DND-41 (cell line): Measurements from ENCODE around the gene C6orf89.

ENCODE experiments used
- ATAC-seq: fragments of 200-7000 bp; cut with Tn5 transposase; 3 replicates; pipeline ENCODE4 v1.9.1; 2021; ENCODE audit warnings: low read depth; ENCODE audit not compliant: insufficient read depth
- DNase-seq: peaks from one replicate; pipeline ENCODE4 v3.0.0-alpha.2; 2020
- H2AFZ ChIP-seq: 2 replicates; pipeline ENCODE4 v1.6.0; 2012; ENCODE audit warnings: low read depth, low read length
- H3K27ac ChIP-seq: 2 replicates; pipeline ENCODE4 v1.5.1; 2012; ENCODE audit warnings: low read length, inconsistent platforms
- H3K27me3 ChIP-seq: fragments of 200-600 bp; sonication (generic); 2 replicates; pipeline ENCODE4 v1.6.0; 2012; ENCODE audit warnings: low read length, mild to moderate bottlenecking, inconsistent platforms; ENCODE audit not compliant: insufficient read depth, poor library complexity
- H3K36me3 ChIP-seq: 2 replicates; pipeline ENCODE4 v1.5.1; 2012; ENCODE audit warnings: low read length, inconsistent platforms; ENCODE audit not compliant: insufficient read depth
- H3K4me1 ChIP-seq: 2 replicates; pipeline ENCODE4 v1.5.1; 2012; ENCODE audit warnings: mild to moderate bottlenecking, low read length; ENCODE audit not compliant: insufficient read depth
- H3K4me2 ChIP-seq: 2 replicates; pipeline ENCODE4 v1.6.0; 2012; ENCODE audit warnings: mild to moderate bottlenecking, moderate library complexity, low read length, inconsistent platforms; ENCODE audit not compliant: insufficient read depth
- H3K4me3 ChIP-seq, 2 experiments: fragments of 200-600 bp in 1 of 2; shearing (Covaris generic) in 1 of 2; 2 replicates each; pipeline ENCODE4 v1.5.1; 2012 to 2016; ENCODE audit warnings: inconsistent platforms in 2 of 2, low read length in 2 of 2, mild to moderate bottlenecking in 2 of 2, low read depth in 1 of 2, moderate library complexity in 1 of 2
- H3K79me2 ChIP-seq: 2 replicates; pipeline ENCODE4 v1.6.0; 2012; ENCODE audit warnings: low read length, inconsistent platforms; ENCODE audit not compliant: insufficient read depth
- H3K9ac ChIP-seq: 2 replicates; pipeline ENCODE4 v1.6.0; 2012; ENCODE audit warnings: low read depth, mild to moderate bottlenecking, inconsistent platforms, low read length, moderate library complexity
- H3K9me3 ChIP-seq: 2 replicates; pipeline ENCODE4 v1.5.1; 2012; ENCODE audit warnings: low read length, moderate library complexity, mild to moderate bottlenecking, inconsistent platforms; ENCODE audit not compliant: insufficient read depth, severe bottlenecking
- H4K20me1 ChIP-seq: 2 replicates; pipeline ENCODE4 v1.6.0; 2012; ENCODE audit warnings: low read length; ENCODE audit not compliant: insufficient read depth
- EZH2 ChIP-seq: IDR thresholded peaks from 3 replicates; pipeline ENCODE4 v1.6.1; 2012; ENCODE audit warnings: borderline replicate concordance, low read depth, mild to moderate bottlenecking, moderate library complexity, low read length, inconsistent platforms; ENCODE audit not compliant: severe bottlenecking
- TF ChIP-seq, protein P1 (sequence below): IDR thresholded peaks from 2 replicates; pipeline ENCODE4 v1.5.1; 2012; ENCODE audit warnings: borderline replicate concordance, low read length, moderate library complexity, mild to moderate bottlenecking; ENCODE audit not compliant: poor library complexity, severe bottlenecking; ENCODE audit errors: extremely low read depth

C6orf89 gene

DNA sequence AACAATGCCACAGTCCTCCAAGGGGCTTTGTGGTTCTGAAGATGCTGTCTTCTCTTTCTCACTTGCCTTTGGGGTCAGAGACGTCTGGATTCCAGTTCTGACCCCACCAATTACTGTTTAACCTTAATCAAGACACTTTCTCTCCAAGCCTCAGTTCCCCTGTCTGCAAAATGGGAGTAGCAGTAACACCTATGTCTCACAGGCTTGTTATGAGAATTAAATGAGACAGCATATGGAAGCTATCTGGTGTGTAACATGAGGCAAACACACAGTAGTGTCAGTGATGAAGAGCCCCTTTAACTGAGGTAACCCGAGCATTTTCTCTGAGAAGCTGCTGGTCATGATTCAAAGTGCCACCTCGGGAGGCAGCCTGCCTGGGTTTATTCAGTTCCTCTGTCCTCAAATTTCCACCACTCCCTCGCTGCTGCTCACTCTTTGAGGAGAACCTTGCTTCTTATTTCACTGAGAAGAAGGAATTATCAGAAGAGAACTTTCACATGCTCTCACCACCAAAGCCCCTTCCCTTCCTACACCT lies 22.8 kb upstream of the C6orf89 start:
- no peak overlapping the region for H3K27ac ChIP-seq
- no peaks in the 10 kb centered on the region for H3K27me3 ChIP-seq
- peaks cover 91% of the 10 kb centered on the region for H3K36me3 ChIP-seq
- peaks cover 18% of the 10 kb centered on the region for H3K4me1 ChIP-seq
- H3K9ac ChIP-seq, result no peak overlapping the region
- H2AFZ ChIP-seq, result no peak overlapping the region
- H3K9me3 ChIP-seq, result no peaks in the 10 kb centered on the region
- H4K20me1 ChIP-seq, result peaks cover 55% of the 10 kb centered on the region
- ATAC-seq (no peak), DNase-seq (no peak)
- no peak for TF ChIP-seq EZH2
- TF ChIP-seq, protein P1, sequence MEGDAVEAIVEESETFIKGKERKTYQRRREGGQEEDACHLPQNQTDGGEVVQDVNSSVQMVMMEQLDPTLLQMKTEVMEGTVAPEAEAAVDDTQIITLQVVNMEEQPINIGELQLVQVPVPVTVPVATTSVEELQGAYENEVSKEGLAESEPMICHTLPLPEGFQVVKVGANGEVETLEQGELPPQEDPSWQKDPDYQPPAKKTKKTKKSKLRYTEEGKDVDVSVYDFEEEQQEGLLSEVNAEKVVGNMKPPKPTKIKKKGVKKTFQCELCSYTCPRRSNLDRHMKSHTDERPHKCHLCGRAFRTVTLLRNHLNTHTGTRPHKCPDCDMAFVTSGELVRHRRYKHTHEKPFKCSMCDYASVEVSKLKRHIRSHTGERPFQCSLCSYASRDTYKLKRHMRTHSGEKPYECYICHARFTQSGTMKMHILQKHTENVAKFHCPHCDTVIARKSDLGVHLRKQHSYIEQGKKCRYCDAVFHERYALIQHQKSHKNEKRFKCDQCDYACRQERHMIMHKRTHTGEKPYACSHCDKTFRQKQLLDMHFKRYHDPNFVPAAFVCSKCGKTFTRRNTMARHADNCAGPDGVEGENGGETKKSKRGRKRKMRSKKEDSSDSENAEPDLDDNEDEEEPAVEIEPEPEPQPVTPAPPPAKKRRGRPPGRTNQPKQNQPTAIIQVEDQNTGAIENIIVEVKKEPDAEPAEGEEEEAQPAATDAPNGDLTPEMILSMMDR, result no peak
- H3K4me3 ChIP-seq, result no peak overlapping the region
- no peak overlapping the region for H3K4me2 ChIP-seq
- peaks cover 95% of the 10 kb centered on the region for H3K79me2 ChIP-seq

DNA sequence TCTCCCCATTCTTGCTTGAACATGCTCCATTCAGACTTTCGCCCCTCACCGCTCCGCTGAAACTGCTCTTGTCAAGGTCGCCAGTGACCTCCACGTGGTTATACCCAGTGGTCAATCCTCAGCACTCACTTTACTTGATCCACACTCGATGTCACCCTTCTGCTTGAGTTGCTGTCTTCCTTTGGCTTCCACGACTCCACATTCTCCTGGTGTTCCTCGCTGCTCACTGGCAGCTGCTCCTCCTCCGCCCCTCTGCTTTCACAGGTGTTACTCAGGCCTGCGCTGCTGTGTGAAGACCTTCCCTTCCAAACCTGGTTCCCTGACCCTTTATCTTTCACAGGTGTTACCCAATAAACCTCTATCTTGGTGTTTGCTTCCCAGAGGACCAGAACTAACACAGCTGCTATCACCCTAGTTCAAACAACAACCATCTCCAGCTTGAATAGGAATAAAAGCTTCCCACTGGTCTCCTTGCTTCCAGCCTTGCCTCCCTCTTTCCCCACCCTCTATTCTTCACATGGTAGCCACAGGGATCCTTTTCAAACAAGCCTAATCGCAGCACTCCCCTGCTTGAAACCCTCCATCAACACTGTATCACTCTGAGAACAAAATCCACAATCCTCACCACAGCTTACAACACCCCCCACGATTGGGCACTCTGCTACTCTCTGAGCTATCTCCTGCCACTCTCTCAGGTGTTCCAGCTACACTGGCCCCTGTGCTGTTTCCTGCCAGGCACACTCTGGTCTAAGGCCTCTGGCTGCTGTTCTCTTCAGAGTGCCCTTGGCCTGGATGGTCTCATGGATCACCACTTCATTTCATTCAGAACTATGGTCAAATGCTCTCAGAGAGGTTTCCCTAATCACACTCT lies 21.8 kb upstream of the C6orf89 start:
- no peaks in the 10 kb centered on the region for H3K27me3 ChIP-seq
- peaks cover 55% of the 10 kb centered on the region for H4K20me1 ChIP-seq
- H2AFZ ChIP-seq, result no peak overlapping the region
- no peak overlapping the region for H3K4me2 ChIP-seq
- H3K79me2 ChIP-seq, result peaks cover 95% of the 10 kb centered on the region
- peaks cover 26% of the 10 kb centered on the region for H3K4me1 ChIP-seq
- TF ChIP-seq, protein P1, result no peak
- TF ChIP-seq EZH2, result no peak
- DNase-seq, result no peak
- ATAC-seq, result no peak
- peaks cover 91% of the 10 kb centered on the region for H3K36me3 ChIP-seq
- no peak overlapping the region for H3K9ac ChIP-seq
- H3K4me3 ChIP-seq, result no peak overlapping the region
- H3K27ac ChIP-seq, result no peak overlapping the region; the same call in 1 of the 2 replicates
- H3K9me3 ChIP-seq, result no peaks in the 10 kb centered on the region

DNA sequence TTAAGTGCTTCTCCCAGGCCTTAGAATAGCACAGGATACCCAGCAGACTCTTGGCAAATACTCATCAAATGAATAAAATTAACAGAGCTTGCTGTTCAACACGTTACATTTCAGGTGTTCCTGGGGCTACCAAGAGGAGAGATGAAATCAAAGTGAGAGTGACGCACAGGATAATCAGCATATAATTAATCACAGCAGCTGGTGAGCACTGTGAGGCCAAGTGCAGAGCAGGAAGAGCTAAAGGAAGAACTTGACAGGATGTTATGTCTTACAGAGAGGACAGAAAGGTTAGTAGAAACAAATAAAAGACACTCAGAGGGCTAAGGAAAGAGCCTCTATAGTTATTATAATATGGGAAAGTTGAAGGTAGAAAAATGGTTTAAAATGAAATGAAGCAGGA lies 19.9 kb upstream of the C6orf89 start:
- peaks cover 97% of the 10 kb centered on the region for H3K36me3 ChIP-seq
- H4K20me1 ChIP-seq, result peaks cover 52% of the 10 kb centered on the region
- no peak for ATAC-seq
- peaks cover 40% of the 10 kb centered on the region for H3K4me1 ChIP-seq
- no peak overlapping the region for H3K4me3 ChIP-seq
- no peaks in the 10 kb centered on the region for H3K9me3 ChIP-seq
- no peak overlapping the region for H3K9ac ChIP-seq
- no peak for TF ChIP-seq EZH2
- TF ChIP-seq, protein P1, result no peak
- DNase-seq, result no peak
- H3K79me2 ChIP-seq, result peaks cover 97% of the 10 kb centered on the region
- no peak overlapping the region for H2AFZ ChIP-seq
- no peak overlapping the region for H3K27ac ChIP-seq
- H3K4me2 ChIP-seq, result no peak overlapping the region
- no peaks in the 10 kb centered on the region for H3K27me3 ChIP-seq
